Stimulated activated CD4-positive, alpha-beta T cell treated with anti-CD3 and anti-CD28 coated beads, Interleukin-1b, Interleukin-23, amount 100 ng/mL, for 4 hours (primary cell): ENCODE data around the gene LRRC51.

Source experiments
- DNase-seq, 2 donors: peaks; one replicate each; pipeline ENCODE4 v3.0.0-alpha.2; 2020; ENCODE audit warnings: low read depth in 2 of 2

Gene LRRC51

GRCh38 chr11:72070491-72070890 lies 10.2 kb upstream of the LRRC51 start:
- DNase-seq, result no peak

GRCh38 chr11:72072348-72072747 lies 8.3 kb upstream of the LRRC51 start:
- DNase-seq, result no peak

DNA sequence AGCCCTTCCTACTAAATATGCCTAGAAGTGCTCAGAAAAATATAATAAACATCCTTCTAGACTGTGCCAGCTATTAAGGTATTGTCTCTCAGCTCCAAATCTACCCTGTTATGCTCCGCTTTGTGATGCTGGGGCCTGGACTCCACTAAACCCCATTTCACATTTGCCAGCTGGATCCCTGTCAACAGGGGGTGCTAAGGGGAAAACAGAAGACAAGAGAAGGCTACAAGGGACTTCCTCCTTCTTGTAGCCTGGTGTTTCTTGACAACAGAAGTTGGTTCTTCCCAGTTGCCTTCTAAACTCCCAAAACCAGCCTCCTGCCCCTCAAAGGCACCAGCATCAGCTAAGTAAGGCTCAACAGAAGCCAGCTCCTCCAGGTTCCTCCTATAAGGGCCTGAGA lies 5.5 kb upstream of the LRRC51 start:
- no peak for DNase-seq

DNA sequence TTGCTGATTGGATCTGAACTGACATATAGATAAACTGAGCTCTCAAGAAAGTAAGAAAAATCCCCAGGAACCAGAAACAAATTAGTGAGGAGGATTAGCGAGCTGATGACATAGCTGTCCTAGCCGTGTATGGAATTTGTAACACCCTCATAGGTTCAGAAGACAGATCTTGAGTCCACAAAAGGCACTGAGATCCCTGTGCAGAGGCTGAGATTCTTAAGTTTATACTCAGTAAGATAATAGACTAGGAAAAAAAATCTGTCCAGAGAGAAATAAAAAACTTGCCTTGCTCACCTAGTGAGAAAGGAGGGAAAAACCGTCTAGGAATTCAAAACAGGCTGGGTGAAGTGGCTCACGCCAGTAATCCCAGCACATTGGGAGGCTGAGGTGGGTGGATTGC lies 4.9 kb upstream of the LRRC51 start:
- DNase-seq, result no peak

GRCh38 chr11:72078477-72078876 lies 2.2 kb upstream of the LRRC51 start:
- no peak for DNase-seq

DNA sequence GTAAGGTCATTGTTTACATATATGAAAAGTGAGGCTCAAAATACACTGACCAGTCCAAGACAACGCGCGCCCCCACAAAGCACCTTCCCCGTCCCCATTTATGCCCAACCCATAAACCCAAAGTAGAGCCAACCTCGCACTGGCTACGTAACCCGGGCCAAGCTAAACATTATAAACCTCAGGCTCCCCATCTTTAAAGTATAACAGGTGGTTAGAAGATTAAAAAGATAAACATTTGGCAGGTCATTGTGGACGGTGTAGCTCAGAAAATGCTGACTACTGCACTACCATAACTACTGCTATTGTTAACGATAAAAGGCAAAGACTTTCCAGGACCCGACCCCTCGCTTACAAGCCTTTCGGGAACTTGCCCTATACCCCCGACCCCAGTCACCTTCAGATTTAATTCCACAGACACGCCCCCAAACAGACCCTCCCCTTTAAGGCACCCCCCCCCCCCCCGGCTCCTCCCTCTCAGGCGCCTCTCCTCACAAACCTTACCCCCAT lies 778 bp upstream of the LRRC51 start:
- no peak for DNase-seq

DNA sequence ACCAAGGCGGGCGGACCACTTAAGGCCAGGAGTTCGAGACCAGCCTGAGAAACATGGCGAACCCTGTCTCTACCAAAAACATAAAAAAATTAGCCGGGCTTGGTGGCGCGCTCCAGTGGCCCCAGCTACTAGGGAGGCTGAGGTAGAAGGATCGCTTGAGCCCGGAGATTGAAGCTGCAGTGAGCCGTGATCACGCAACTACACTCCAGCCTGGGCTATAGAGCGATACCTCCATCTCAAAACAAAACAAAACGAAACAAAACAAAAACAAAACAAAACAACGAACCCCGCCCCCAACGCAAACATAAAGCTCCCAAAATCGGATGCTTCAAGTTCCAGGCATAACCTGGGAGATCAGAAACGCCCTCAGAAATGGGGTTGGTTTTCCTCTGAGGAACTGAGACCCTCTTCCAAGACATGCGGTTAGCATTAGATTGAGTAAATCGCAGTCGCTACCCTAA lies 564 bp downstream of the LRRC51 start:
- no peak for DNase-seq

- no peak for DNase-seq
Observed at GRCh38 chr11:72081821-72082453, 1.3 kb downstream of the LRRC51 start.

- no peak for DNase-seq
Observed at GRCh38 chr11:72083414-72083813, 2.8 kb downstream of the LRRC51 start.

DNA sequence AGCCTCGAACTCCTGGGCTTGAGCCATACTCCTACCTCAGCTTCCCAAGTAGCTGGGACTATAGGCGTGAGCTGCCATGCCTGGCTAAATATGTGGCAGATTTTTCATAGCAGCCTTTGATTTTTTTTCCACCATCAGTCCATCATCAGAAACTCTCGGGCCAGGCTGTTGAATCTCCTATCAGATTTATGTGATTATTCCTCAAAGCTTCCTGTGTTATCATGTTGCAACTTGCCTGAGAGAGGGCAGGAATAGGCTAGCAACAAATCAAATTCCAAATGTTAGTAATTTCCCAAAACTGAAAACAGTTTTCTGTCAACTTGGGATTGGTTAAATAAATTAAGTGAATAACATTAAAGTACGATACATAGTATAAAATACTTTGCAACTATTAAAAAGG lies 3.4 kb downstream of the LRRC51 start:
- DNase-seq, result no peak

DNA sequence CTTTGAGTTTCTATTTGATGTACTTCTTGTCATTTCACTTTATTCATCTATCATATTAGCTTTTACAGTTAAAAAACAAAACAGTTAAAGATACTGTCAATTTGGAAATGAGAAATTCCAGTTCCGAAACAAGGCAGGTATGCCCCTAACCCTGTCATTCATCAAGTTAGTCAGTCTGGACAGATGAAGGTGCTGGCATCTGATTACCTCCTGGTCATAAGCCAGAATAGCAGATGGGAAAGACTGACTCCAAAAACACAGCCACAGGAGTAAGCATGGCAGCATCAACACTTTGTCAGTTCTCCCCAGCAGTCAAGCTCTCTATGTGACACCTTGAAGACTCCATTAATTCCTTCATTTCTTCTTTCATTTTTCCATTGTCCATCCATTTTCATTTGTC lies 4.3 kb downstream of the LRRC51 start:
- no peak for DNase-seq

DNA sequence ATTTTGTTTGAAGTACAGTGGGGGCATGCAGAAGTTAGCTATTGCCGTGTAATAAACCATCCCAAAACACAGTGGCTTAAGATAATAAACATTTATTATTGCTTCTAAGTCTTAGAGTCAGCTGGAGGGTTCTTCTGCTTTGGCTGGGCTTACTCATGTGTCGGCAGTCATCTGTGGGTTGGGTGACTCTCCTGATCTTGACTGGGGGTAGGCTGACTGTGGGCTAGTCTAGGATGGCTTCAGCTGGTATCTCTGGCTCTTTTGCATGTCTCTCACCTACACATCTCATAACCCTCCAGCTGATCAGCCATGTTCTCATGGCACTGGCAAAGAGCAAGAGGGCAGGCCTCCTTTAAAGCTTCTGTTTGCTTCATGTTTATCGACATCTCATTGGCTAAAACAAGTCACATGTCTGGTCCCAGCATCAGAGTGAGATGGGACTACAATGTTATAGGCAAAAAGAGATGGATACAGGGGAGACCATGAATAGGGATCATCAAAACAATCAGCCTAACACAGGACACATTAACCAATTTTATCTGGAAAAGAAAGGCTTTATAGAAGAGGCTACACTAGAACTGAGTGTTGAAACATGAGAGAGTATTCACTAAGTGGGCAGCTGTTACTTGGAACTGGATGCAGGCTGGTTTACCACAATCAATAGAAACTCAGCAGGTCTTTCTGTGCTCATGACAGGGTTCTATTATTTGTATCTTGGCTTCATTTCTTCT lies 5.1 kb downstream of the LRRC51 start:
- no peak for DNase-seq

GRCh38 chr11:72088076-72088808 lies 7.6 kb downstream of the LRRC51 start:
- no peak for DNase-seq

- peak; percentile 48 to 56 for DNase-seq
Observed at GRCh38 chr11:72091292-72091691, 10.6 kb downstream of the LRRC51 start.

- no peak for DNase-seq
Observed at GRCh38 chr11:72098741-72099140, 18.1 kb downstream of the LRRC51 start.

DNA sequence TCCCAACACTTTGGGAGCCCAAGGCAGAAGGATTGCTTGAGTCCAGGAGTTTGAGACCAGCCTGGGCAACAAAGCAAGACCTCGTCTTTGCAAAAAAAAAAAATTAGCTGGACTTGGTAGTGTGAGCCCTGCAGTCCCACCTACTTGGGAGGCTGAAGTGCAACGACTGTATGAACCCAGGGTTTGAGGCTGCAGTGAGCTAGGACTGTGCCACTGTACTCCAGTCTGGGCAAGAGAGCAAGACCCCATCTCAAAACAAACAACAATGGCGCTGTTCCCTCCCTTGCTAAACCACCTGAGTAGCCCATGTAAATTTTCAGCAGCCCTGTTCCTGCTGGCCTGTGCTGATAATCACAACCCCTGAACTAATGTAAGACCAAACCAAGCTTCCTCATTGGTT lies 19.4 kb downstream of the LRRC51 start:
- DNase-seq, result no peak

DNA sequence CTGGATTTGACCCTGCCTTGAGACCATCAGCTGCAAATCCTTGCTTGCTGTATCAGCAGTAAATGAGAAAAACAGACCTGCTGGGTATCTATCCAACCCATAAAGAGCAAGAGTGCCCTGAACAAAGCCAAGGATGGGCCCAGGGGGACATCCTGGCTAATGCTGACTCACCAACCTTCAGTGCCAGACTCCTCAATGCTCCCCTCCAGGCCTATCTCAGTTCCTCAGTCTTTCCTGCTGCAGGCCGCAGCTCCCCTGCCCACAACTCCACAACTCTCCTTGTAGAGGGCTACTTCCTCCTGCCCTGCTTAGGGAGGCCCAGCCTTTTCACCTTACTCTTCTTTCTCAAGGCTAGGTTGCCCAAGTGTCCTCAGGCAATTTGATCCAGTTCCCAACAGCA lies 19.8 kb downstream of the LRRC51 start:
- no peak for DNase-seq

- no peak for DNase-seq
Observed at GRCh38 chr11:72102162-72102561, 21.5 kb downstream of the LRRC51 start.

DNA sequence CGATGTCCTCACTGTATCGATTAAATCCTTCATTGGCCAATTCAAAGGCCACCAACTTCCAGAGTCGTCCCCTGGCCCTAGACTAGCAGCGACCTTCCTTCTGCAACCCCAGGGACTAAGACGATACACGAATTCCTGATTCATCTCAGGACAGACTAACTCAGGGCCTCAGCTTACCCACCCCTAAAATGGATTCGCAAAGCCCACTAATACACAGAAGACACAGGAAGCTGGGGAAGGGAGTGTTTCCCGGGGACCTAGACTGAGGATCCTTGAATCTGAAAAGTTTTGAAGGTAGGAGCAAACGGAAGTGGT lies 21.9 kb downstream of the LRRC51 start:
- no peak for DNase-seq

- peak; percentile 94 to 95 for DNase-seq
Observed at GRCh38 chr11:72102946-72103753, 22.5 kb downstream of the LRRC51 start, which contains the start of gene LAMTOR1. Gene LAMTOR1, minus strand, starts transcription at chr11:72103297. Its CDS starts 73 bp downstream, at chr11:72103224.

- no peak for DNase-seq
Observed at GRCh38 chr11:72103754-72104167, 23.1 kb downstream of the LRRC51 start.

DNA sequence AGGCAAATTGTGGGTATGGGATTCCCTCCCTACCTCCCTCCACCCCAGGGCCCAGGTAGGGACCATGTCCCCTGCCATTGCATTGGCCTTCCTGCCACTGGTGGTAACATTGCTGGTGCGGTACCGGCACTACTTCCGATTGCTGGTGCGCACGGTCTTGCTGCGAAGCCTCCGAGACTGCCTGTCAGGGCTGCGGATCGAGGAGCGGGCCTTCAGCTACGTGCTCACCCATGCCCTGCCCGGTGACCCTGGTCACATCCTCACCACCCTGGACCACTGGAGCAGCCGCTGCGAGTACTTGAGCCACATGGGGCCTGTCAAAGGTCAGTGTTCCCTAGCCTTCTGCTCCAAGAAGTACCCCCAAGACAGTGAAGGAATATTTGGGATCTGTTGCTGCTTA lies 25.2 kb downstream of the LRRC51 start, which contains the start of gene TOMT:
Gene TOMT, plus strand, starts transcription at position 37 of the 400 bp plus-strand sequence. Its CDS starts 28 bp downstream, at position 65.
- no peak for DNase-seq
